Aorta (tissue), 5 donors: ENCODE measurements around the gene CAPN3. TPM values are rescaled to one million over a fixed set of nuclear protein-coding genes. Genes with fewer than 3 reads are reported as not detected.

Experiments
- ATAC-seq: fragments of 200-7000 bp; cut with Tn5 transposase; one replicate; pipeline ENCODE4 v1.9.1; 2022; ENCODE audit warnings: moderate library complexity; ENCODE audit not compliant: low FRiP score
- DNase-seq, 2 donors: peaks; one replicate each; pipeline ENCODE4 v3.0.0-alpha.2; 2020
- H3K27ac ChIP-seq, 2 donors: one replicate each; pipeline ENCODE4 v1.5.1; 2013; ENCODE audit warnings: low read length in 2 of 2, mild to moderate bottlenecking in 2 of 2, moderate library complexity in 2 of 2, control low read depth in 1 of 2, inconsistent platforms in 1 of 2, low read depth in 1 of 2
- H3K27me3 ChIP-seq, 2 donors: one replicate each; pipeline ENCODE4 v1.6.1; 2013; ENCODE audit warnings: control low read depth in 1 of 2, low read length in 1 of 2, mild to moderate bottlenecking in 1 of 2, moderate library complexity in 1 of 2; ENCODE audit not compliant: insufficient read depth in 2 of 2, control insufficient read depth in 1 of 2
- H3K36me3 ChIP-seq, 2 donors: one replicate each; pipeline ENCODE4 v1.6.1; 2013; ENCODE audit warnings: control low read depth in 1 of 2, low read length in 1 of 2, mild to moderate bottlenecking in 1 of 2; ENCODE audit not compliant: insufficient read depth in 2 of 2, control insufficient read depth in 1 of 2
- H3K4me1 ChIP-seq, 2 donors: one replicate each; pipeline ENCODE4 v1.6.1; 2013; ENCODE audit warnings: low read length in 2 of 2, control low read depth in 1 of 2, mild to moderate bottlenecking in 1 of 2, moderate library complexity in 1 of 2; ENCODE audit not compliant: insufficient read depth in 2 of 2, control insufficient read depth in 1 of 2
- H3K4me3 ChIP-seq, 2 donors: one replicate each; pipeline ENCODE4 v1.5.1; 2013; ENCODE audit warnings: low read length in 2 of 2, control low read depth in 1 of 2, mild to moderate bottlenecking in 1 of 2
- H3K9me3 ChIP-seq: one replicate; pipeline ENCODE4 v1.6.1; 2013; ENCODE audit warnings: mild to moderate bottlenecking, low read length; ENCODE audit not compliant: control insufficient read depth
- WGBS, 2 donors: extraction: QIAGEN DNeasy Blood & Tissue Kit; methylation state at CpG; one replicate each; pipeline ENCODE4 v1.1.7; 2013; 5-methylcytosine and 5-hydroxymethylcytosine counted together
- intact Hi-C, 2 donors: fragments of 100-400 bp; cut with DNase I; formaldehyde crosslinking; loops; one replicate each; pipeline versions ENCODE4 v1.14.2 to v1.15.0; 2022
- polyA plus RNA-seq, 2 donors: library from polyadenylated mRNA; stranded (reverse); fragments of 200-250 nt; gene quantifications; one replicate each; pipeline ENCODE4 v1.2.3, GENCODE V29; 2013
- total RNA-seq, 2 donors: library from RNA; stranded (reverse); fragmentation: NEBNext Ultra II Directional; extraction: Animal tissue kit (Norgen Biotek cat#: 25700); gene quantifications; one replicate each; pipeline ENCODE4 v1.2.1, GENCODE V29; 2021
- donor health status: healthy with polysubstance abuse.
- donor health status: Bipolar disorder and iron deficiency.
- donor health status: DM: no; HTN: no; CAD: no.
- donor health status: DM: no; HTN: no; CAD: no.
- donor health status: DM: yes; HTN: yes; CAD: no.

The CAPN3 gene
- total and polyA plus RNA-seq, 4 donors: 3.3 to 101 (median 19.0) TPM

DNA sequence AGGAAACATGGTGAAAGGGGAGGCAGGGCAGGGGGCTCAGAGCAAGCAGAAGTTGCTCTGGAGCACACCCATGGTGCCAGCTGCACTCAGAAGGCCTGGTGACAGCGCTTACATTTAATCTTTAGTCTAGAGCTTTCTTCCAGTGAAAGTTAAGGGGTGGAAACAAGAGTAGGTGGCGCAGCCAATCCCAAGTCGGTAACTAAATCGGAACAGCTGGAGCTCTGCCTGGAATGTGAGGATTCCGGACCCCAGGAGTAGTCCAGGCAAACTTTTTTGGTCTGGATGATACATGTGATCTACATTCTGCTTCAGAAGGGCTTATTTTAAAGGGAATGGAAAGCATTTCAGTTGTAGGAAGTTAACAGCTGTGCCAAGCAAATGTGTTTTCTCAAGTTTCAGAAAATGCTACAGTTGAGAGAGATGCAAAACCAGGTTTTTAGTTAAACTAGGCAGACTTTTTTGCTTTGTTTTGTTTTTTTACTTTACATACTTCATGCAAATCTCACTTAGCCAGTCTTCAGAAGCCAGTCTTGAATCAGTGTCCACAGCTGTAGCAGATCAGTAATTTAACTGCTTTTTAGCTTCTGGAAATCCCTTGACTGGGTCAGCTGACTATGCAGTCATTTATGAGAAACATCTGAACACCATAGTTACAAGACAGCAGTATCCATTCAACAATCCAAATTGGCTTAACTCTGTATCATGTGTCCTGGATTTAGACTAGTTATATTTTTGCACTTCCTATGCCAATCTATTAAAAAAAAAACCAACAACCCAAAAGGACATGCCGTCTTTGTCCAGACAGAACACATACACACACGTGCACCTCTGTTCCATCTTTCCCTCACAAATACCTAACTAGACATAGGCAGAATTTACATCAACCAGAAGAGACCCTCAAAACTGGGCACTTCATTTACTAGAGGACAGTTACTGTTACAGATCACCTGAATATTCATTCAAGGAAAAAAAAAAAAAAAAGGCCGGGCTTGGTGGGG, 98.4 kb downstream of the CAPN3 start:
- H3K4me3 ChIP-seq: peak overlapping the region in 1 of 2 donors; percentile 28
- intact Hi-C loops: loop anchor here in 1 of 2 donors (5.0 kb wide), 1 partner anchor 35 kb away; no protein-coding TSS in a partner anchor
- H3K9me3 ChIP-seq: no peaks in the 10 kb centered on the region
- ATAC-seq: peak; percentile 94
- peaks cover 0 to 4% of the 10 kb centered on the region in 2 donors for H3K4me1 ChIP-seq
- no peaks in the 10 kb centered on the region for H3K27me3 ChIP-seq
- WGBS, 2 donors: 15 to 18% methylated on average over 8 of the region's 8 CpGs
- peak; percentile 86 for DNase-seq
- H3K36me3 ChIP-seq: no peaks in the 10 kb centered on the region
- H3K27ac ChIP-seq: peak overlapping the region; percentile 69 to 76

DNA sequence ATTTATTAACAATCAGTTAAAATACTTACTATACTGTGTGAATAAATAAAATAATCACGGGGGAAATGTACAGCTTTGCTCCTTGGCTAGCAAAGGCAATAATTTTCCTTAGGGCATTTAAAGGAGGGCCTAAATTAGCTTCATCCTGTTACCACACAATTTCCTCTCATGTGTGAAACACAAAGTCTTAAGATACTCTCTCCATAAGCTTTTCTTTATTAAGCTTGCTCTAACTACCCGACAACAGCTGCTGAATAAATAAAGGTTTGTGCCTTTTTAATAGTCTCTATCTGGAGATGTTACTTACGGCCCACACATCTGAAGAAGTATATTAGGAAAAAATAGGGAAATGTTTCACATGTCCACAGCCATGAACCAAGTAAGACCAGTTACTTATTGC, 102.0 kb downstream of the CAPN3 start:
- WGBS, 2 donors: 55 to 57% methylated on average over 3 of the region's 3 CpGs
- ATAC-seq: no peak
- H3K27me3 ChIP-seq: no peaks in the 10 kb centered on the region
- no peaks in the 10 kb centered on the region for H3K9me3 ChIP-seq
- intact Hi-C loops: no loop called here
- no peaks in the 10 kb centered on the region for H3K36me3 ChIP-seq
- H3K4me3 ChIP-seq: no peak overlapping the region
- no peak overlapping the region for H3K27ac ChIP-seq
- peaks cover 0 to 4% of the 10 kb centered on the region in 2 donors for H3K4me1 ChIP-seq
- no peak for DNase-seq

Other genes with a start within 250 kb of the CAPN3 start
- gene PLA2G4F, start 202.9 kb upstream of the CAPN3 start, total RNA-seq: not detected
- 1 to 10 TPM in 1 of 2 donors, not detected in 1; 1.5 TPM for gene PLA2G4F, start 202.9 kb upstream of the CAPN3 start, polyA plus RNA-seq
- 10 to 100 TPM; 63.3 to 89.4 TPM for gene VPS39, start 151.2 kb upstream of the CAPN3 start, total RNA-seq
- 10 to 100 TPM; 10.5 to 56.3 TPM for gene VPS39, start 151.2 kb upstream of the CAPN3 start, polyA plus RNA-seq
- 10 to 100 TPM; 51.6 to 61.4 TPM for gene GANC, start 86.3 kb upstream of the CAPN3 start, total RNA-seq
- 10 to 100 TPM; 14.9 to 27.0 TPM for gene GANC, start 86.3 kb upstream of the CAPN3 start, polyA plus RNA-seq
- 10 to 100 TPM; 58.4 to 66.8 TPM for gene TMEM87A, start 86.1 kb upstream of the CAPN3 start, total RNA-seq
- 10 to 100 TPM; 21.4 to 38.5 TPM for gene TMEM87A, start 86.1 kb upstream of the CAPN3 start, polyA plus RNA-seq
- gene ZNF106, start 131.6 kb downstream of the CAPN3 start, total RNA-seq: 10 to 100 TPM; 76.9 to 78.8 TPM
- 10 to 100 TPM; 11.9 to 30.4 TPM for gene ZNF106, start 131.6 kb downstream of the CAPN3 start, polyA plus RNA-seq
- gene SNAP23, start 136.1 kb downstream of the CAPN3 start, total RNA-seq: 10 to 100 TPM; 85.6 to 88.0 TPM
- gene SNAP23, start 136.1 kb downstream of the CAPN3 start, polyA plus RNA-seq: 10 to 100 TPM; 74.3 to 82.5 TPM
- gene LRRC57, start 189.3 kb downstream of the CAPN3 start, total RNA-seq: 10 to 100 TPM; 16.8 to 20.8 TPM
- 10 to 100 TPM in 1 of 2 donors, 1 to 10 TPM in 1; 5.1 to 10.2 TPM for gene LRRC57, start 189.3 kb downstream of the CAPN3 start, polyA plus RNA-seq
- 10 to 100 TPM; 16.0 to 21.9 TPM for gene HAUS2, start 189.3 kb downstream of the CAPN3 start, total RNA-seq
- gene HAUS2, start 189.3 kb downstream of the CAPN3 start, polyA plus RNA-seq: 10 to 100 TPM in 1 of 2 donors, 1 to 10 TPM in 1; 7.3 to 14.7 TPM
- 10 to 100 TPM; 38.7 to 65.8 TPM for gene STARD9, start 216.1 kb downstream of the CAPN3 start, total RNA-seq
- gene STARD9, start 216.1 kb downstream of the CAPN3 start, polyA plus RNA-seq: 10 to 100 TPM in 1 of 2 donors, 1 to 10 TPM in 1; 3.3 to 14.2 TPM